Upper lobe of left lung (tissue), 6 donors: ENCODE data around the gene PAX5. TPM values are rescaled to one million over a fixed set of nuclear protein-coding genes. Genes with fewer than 3 reads are reported as not detected.

Source experiments
- ATAC-seq, 2 donors: fragments of 200-7000 bp; cut with Tn5 transposase; one replicate each; pipeline ENCODE4 v1.9.1; 2022; ENCODE audit warnings: mild to moderate bottlenecking in 2 of 2, moderate library complexity in 2 of 2; ENCODE audit not compliant: low FRiP score in 2 of 2
- DNase-seq, 2 donors: peaks; one replicate each; pipeline ENCODE4 v3.0.0-alpha.2; 2019 to 2020
- H3K27ac ChIP-seq, 4 donors: fragments of 200-600 bp; sonication (generic); one replicate each; pipeline ENCODE4 v1.5.1; 2016 to 2019
- H3K27me3 ChIP-seq, 4 donors: fragments of 200-600 bp; sonication (generic); one replicate each; pipeline ENCODE4 v1.5.1; 2017 to 2019
- H3K36me3 ChIP-seq, 4 donors: fragments of 200-600 bp; sonication (generic); one replicate each; pipeline ENCODE4 v1.5.1; 2016 to 2019
- H3K4me1 ChIP-seq, 4 donors: fragments of 200-600 bp; sonication (generic); one replicate each; pipeline ENCODE4 v1.5.1; 2018 to 2019
- H3K4me3 ChIP-seq, 4 donors: fragments of 200-600 bp; sonication (generic); one replicate each; pipeline ENCODE4 v1.5.1; 2017 to 2019; ENCODE audit warnings: mild to moderate bottlenecking in 2 of 4, moderate library complexity in 1 of 4
- H3K9me3 ChIP-seq, 4 donors: fragments of 200-600 bp; sonication (generic); one replicate each; pipeline ENCODE4 v1.5.1; 2018 to 2019
- EP300 ChIP-seq, 4 donors: sonication (generic); formaldehyde crosslinking; IDR thresholded peaks; one replicate each; pipeline ENCODE4 v1.5.1; 2017; ENCODE audit warnings: antibody characterized with exemption in 4 of 4, control low read depth in 2 of 4
- POLR2A ChIP-seq, 4 donors: fragments of 450-650 bp; IDR thresholded peaks; one replicate each; pipeline ENCODE4 v1.5.1; 2016 to 2017; ENCODE audit warnings: antibody characterized with exemption in 4 of 4, mild to moderate bottlenecking in 2 of 4
- POLR2AphosphoS5 ChIP-seq, 2 donors: sonication (generic); formaldehyde crosslinking; IDR thresholded peaks; one replicate each; pipeline ENCODE4 v1.5.1; 2017; ENCODE audit warnings: antibody characterized with exemption in 2 of 2
- WGBS, 2 donors: methylation state at CpG; one replicate each; pipeline ENCODE4 v1.1.5; 2017 to 2018; 5-methylcytosine and 5-hydroxymethylcytosine counted together
- total RNA-seq, 6 donors: library from RNA; depleted of rRNA in 4 of 6; stranded (reverse); fragments of >200 nt in 4 of 6; gene quantifications; one replicate each; pipeline versions ENCODE4 v1.1.0 to v1.2.1, GENCODE V29; 2016 to 2021
- TF ChIP-seq, protein P1 (sequence below), 6 experiments: fragments of 450-650 bp in 4 of 6; fragments of 200-600 bp in 2 of 6; sonication (generic) in 2 of 6; IDR thresholded peaks; one replicate each; pipeline ENCODE4 v1.5.1; 2016 to 2019; ENCODE audit warnings: antibody characterized with exemption in 6 of 6
- donor health status: DM: no; HTN: no; CAD: no; lungs with moderate emphysema.
- donor health status: DM: no; HTN: yes; CAD: no; lungs with severe emphysema.

Gene PAX5
- total RNA-seq, 6 donors from 2014 or later: under 0.01 to 0.64 (median 0.43) TPM; not detected in 1

DNA sequence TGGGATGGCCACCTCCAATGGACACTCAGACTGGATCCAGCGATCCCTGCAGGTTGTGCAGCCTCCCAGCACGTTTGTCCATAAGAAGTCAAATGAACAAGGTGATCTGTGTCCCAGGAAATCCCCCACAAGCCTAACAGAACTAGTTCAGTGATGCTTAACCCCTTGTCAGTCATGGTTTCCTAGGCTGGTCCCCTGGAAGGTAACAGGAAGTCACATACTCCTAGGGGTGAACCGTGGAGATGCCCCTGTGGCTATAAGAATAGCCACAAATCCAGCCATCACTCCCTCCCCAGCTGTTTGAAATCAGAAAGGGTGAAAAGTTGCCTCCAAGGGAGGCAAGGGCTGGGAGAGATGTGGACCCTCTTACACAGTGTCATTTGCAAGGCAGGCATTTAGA lies 22.5 kb downstream of the PAX5 start:
- H3K36me3 ChIP-seq: no peaks in the 10 kb centered on the region
- no peaks in the 10 kb centered on the region for H3K9me3 ChIP-seq
- ATAC-seq (peak in 1 of 2 donors; percentile 16), DNase-seq (no peak)
- no peak overlapping the region for H3K27ac ChIP-seq
- WGBS, 2 donors: 43% methylated on average over 3 of the region's 3 CpGs; no CpG with 5 or more reads in 1 of the 2 donors
- no peaks in the 10 kb centered on the region for H3K4me1 ChIP-seq
- H3K27me3 ChIP-seq: no peaks in the 10 kb centered on the region
- TF ChIP-seq POLR2A (IDR thresholded peaks at IDR 0.05): no peak
- TF ChIP-seq, protein P1, sequence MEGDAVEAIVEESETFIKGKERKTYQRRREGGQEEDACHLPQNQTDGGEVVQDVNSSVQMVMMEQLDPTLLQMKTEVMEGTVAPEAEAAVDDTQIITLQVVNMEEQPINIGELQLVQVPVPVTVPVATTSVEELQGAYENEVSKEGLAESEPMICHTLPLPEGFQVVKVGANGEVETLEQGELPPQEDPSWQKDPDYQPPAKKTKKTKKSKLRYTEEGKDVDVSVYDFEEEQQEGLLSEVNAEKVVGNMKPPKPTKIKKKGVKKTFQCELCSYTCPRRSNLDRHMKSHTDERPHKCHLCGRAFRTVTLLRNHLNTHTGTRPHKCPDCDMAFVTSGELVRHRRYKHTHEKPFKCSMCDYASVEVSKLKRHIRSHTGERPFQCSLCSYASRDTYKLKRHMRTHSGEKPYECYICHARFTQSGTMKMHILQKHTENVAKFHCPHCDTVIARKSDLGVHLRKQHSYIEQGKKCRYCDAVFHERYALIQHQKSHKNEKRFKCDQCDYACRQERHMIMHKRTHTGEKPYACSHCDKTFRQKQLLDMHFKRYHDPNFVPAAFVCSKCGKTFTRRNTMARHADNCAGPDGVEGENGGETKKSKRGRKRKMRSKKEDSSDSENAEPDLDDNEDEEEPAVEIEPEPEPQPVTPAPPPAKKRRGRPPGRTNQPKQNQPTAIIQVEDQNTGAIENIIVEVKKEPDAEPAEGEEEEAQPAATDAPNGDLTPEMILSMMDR (IDR thresholded peaks at IDR 0.05): no peak
- no peak for TF ChIP-seq POLR2AphosphoS5 (IDR thresholded peaks at IDR 0.05)
- no peak for TF ChIP-seq EP300 (IDR thresholded peaks at IDR 0.05)
- H3K4me3 ChIP-seq: no peak overlapping the region

DNA sequence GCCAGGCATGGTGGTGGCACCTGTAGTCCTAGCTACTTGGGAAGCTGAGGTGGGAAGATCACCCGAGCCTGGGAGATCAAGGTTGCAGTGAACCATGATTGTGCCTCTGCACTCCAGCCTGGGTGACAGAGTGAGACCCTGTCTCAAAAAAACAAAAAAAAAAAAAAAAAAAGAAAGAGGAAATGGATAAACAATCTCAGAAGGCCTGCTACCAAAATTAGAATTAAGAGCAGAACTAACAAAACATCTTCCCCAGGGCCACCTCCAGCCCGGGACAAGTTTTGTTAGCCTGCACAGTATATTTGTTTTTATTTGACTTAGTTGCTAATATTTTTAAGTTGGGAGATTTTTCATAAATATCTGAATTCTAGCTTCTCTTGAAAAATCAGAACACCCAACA lies 23.1 kb downstream of the PAX5 start:
- DNase-seq (no peak), ATAC-seq (no peak)
- TF ChIP-seq, protein P1 (IDR thresholded peaks at IDR 0.05): no peak
- TF ChIP-seq POLR2A (IDR thresholded peaks at IDR 0.05) (no peak), POLR2AphosphoS5 (IDR thresholded peaks at IDR 0.05) (no peak), EP300 (IDR thresholded peaks at IDR 0.05) (no peak)
- Histone ChIP-seq H3K27me3 (no peaks in the 10 kb centered on the region), H3K4me1 (no peaks in the 10 kb centered on the region), H3K36me3 (no peaks in the 10 kb centered on the region), H3K4me3 (no peak overlapping the region), H3K27ac (no peak overlapping the region), H3K9me3 (no peaks in the 10 kb centered on the region)
- 55 to 69% methylated on average over 2 of the region's 2 CpGs for WGBS, 2 donors

DNA sequence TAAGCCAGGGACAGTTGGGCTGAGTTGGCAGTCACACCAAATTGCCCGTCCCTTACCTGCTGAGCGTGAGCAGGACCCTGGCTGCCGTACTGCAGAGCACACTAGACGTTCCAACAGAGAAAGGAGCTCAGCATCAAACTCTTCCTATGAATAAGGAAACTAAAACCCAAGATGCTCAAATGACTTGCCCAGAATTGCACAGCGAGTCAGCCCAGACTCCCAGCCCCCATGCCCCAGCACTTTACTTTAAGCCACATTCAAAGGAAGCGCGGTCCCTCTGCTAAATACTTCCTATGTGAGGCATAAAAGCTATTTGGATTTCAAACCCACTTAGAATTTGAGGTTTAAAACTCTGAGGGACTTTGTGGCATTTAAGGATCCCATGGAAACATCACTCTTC lies 23.9 kb downstream of the PAX5 start:
- WGBS, 2 donors: 57 to 67% methylated on average over 7 of the region's 7 CpGs
- no peak for DNase-seq
- no peaks in the 10 kb centered on the region for H3K9me3 ChIP-seq

DNA sequence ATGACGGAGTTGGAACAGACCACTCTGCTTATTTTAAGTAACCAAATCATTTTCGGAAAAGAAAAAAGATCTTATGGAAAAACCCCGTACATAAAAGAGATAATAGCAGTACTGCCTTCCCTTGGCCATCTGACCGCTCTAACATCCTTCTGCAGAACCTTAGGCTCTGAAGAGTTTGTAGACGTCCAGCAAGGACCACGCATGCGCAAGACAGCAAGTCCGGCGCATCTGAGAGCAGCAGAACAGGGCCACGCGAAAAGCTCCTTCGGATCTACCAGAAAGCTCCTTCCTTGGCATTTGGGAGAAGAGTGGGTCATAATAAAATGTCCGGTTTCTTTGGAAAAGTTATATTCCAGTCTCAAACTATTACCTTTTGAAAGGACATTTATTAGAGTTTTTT lies 26.8 kb downstream of the PAX5 start:
- no peak for ATAC-seq
- H3K4me1 ChIP-seq: peaks cover 0 to 5% (median 2%) of the 10 kb centered on the region in 4 donors
- WGBS, 2 donors: 83 to 89% methylated on average over 13 of the region's 13 CpGs
- H3K4me3 ChIP-seq: no peak overlapping the region
- H3K9me3 ChIP-seq: no peaks in the 10 kb centered on the region
- no peak overlapping the region for H3K27ac ChIP-seq
- DNase-seq: no peak
- no peak for TF ChIP-seq POLR2A (IDR thresholded peaks at IDR 0.05)
- TF ChIP-seq EP300 (IDR thresholded peaks at IDR 0.05): no peak
- no peak for TF ChIP-seq POLR2AphosphoS5 (IDR thresholded peaks at IDR 0.05)
- TF ChIP-seq, protein P1 (IDR thresholded peaks at IDR 0.05): no peak
- H3K27me3 ChIP-seq: peaks cover 0 to 16% (median 3%) of the 10 kb centered on the region in 4 donors
- no peaks in the 10 kb centered on the region for H3K36me3 ChIP-seq

More for the DNA sequence above, 23.9 kb downstream of the PAX5 start:
- Histone ChIP-seq H3K27ac (no peak overlapping the region), H3K36me3 (no peaks in the 10 kb centered on the region), H3K27me3 (no peaks in the 10 kb centered on the region), H3K4me3 (no peak overlapping the region), H3K4me1 (no peaks in the 10 kb centered on the region)
- ATAC-seq: no peak
- TF ChIP-seq EP300 (IDR thresholded peaks at IDR 0.05) (no peak), POLR2AphosphoS5 (IDR thresholded peaks at IDR 0.05) (no peak), POLR2A (IDR thresholded peaks at IDR 0.05) (no peak)
- TF ChIP-seq, protein P1 (IDR thresholded peaks at IDR 0.05): no peak

DNA sequence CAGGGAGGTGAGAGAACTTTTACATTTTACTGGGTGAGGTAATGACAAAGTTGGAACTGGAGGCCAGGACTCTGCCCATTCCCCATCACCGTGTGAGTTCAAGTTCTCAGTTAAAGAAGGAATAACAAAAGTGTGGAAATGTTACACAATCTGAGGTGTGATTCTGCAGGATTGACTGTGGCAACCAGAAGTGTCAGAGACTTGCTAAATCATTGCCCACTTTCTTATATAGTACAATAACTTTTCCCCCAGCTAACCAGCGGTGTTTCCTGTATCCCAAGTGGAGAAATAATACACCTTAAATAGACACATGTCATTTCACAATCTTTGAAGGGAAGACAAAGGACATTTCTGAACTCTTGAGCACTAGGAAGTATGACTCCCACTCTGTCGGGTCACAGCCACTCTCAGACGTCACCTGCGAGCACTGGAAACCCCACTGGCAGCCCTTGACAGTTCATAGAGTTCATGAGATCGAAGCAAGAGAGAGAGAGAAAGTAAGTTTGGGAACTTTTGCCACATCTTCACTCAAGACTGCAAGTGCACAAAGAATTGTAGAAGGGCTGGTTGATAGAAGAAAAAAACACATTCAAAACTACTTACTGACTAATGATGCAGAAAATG lies 28.4 kb downstream of the PAX5 start:
- DNase-seq (no peak), ATAC-seq (no peak)
- H3K27ac ChIP-seq: no peak overlapping the region
- TF ChIP-seq, protein P1 (IDR thresholded peaks at IDR 0.05): no peak
- TF ChIP-seq POLR2A (IDR thresholded peaks at IDR 0.05) (no peak), EP300 (IDR thresholded peaks at IDR 0.05) (no peak)
- no peaks in the 10 kb centered on the region for H3K9me3 ChIP-seq
- peaks cover 0 to 8% (median 2%) of the 10 kb centered on the region in 4 donors for H3K4me1 ChIP-seq
- WGBS, 2 donors: 50 to 62% methylated on average over 6 of the region's 6 CpGs
- no peaks in the 10 kb centered on the region for H3K36me3 ChIP-seq
- peaks cover 0 to 20% (median 6%) of the 10 kb centered on the region in 4 donors for H3K27me3 ChIP-seq
- no peak overlapping the region for H3K4me3 ChIP-seq
